Gastroesophageal sphincter (tissue), 3 donors: ENCODE data around the gene XYLT1.

ENCODE experiments used
- CTCF ChIP-seq, 4 experiments: fragments of 200-600 bp in 2 of 4; fragments of 450-650 bp in 2 of 4; sonication (generic) in 1 of 4; IDR thresholded peaks; one replicate each; pipeline ENCODE4 v1.5.1; 2017 to 2019; ENCODE audit warnings: antibody characterized with exemption in 4 of 4, mild to moderate bottlenecking in 2 of 4, moderate library complexity in 2 of 4
- POLR2AphosphoS5 ChIP-seq: sonication (generic); formaldehyde crosslinking; IDR thresholded peaks from one replicate; pipeline ENCODE4 v1.6.1; 2017; ENCODE audit warnings: antibody characterized with exemption

GRCh38 chr16:17417740-17418139 lies 53.0 kb downstream of the XYLT1 start:
- TF ChIP-seq CTCF (IDR thresholded peaks at IDR 0.05) (no peak), POLR2AphosphoS5 (no peak)
